Activated T-helper 2 cell treated with anti-CD3 and anti-CD28 coated beads, Interferon-gamma antibody, Interleukin-2, Interleukin-4, amounts not matched to agents 10 μg/mL and 5 μg/mL and 100 μg/mL, durations not matched to agents 14 hours and 24 hours and 36 hours (primary cell): ENCODE data around the gene GSTT2B. TPM values are rescaled to one million over a fixed set of nuclear protein-coding genes. Genes with fewer than 3 reads are reported as not detected.
"Not testable (repeated sequence)": the region's sequence is repeated elsewhere in the genome, so short reads cannot be mapped to it uniquely, and the experiment has no call there.

Experiments used
- DNase-seq: peaks from one replicate; pipeline ENCODE4 v3.0.0; 2021; ENCODE audit warnings: low spot score
- H3K27ac Mint-ChIP-seq: one replicate; pipeline ENCODE4 v1.8.0; 2021; ENCODE audit warnings: mixed read lengths
- H3K27me3 Mint-ChIP-seq: one replicate; pipeline ENCODE4 v1.8.0; 2021; ENCODE audit warnings: low read depth, mixed read lengths
- H3K36me3 Mint-ChIP-seq: one replicate; pipeline ENCODE4 v1.8.0; 2021; ENCODE audit warnings: low read depth, mixed read lengths
- H3K4me1 Mint-ChIP-seq: one replicate; pipeline ENCODE4 v1.8.0; 2021; ENCODE audit warnings: low read depth, mixed read lengths
- H3K4me3 Mint-ChIP-seq: one replicate; pipeline ENCODE4 v1.8.0; 2021; ENCODE audit warnings: low read depth, mild to moderate bottlenecking, moderate library complexity, mixed read lengths
- H3K9me3 Mint-ChIP-seq: one replicate; pipeline ENCODE4 v1.8.0; 2021; ENCODE audit warnings: mixed read lengths
- intact Hi-C: fragments of 100-400 bp; cut with micrococcal nuclease; formaldehyde crosslinking; loops from one replicate; pipeline ENCODE4 v1.15.1; 2023
- total RNA-seq: library from RNA; stranded (reverse); gene quantifications from 2 replicates; pipeline ENCODE4 v1.2.3, GENCODE V29; 2022

Gene GSTT2B
- total RNA-seq, 1 donor from 2014 or later: 0.66 TPM

DNA sequence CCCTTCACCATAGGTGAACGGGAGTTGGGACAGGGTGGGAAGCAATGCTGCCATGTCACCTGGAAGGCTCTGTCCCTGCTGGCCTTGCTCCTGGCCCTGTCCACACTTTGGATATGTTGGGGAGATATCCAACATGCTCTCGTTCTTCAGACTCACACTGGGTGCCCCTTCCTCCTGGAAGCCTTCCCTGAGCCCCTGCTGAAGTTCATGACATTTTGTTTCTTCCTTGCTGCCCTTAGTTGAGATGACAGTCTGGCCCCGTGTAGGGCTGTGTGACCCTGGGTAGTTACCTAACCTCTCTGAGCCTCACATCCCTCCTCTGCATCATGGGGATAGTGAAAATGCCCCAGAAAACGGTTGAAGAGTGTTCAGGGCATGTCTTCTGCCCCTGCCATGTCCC is 7.5 kb downstream of the GSTT2B start:
- not testable (repeated sequence) for H3K36me3 Mint-ChIP-seq, DNase-seq, H3K4me3 Mint-ChIP-seq, H3K27me3 Mint-ChIP-seq, H3K9me3 Mint-ChIP-seq, H3K27ac Mint-ChIP-seq, H3K4me1 Mint-ChIP-seq
- intact Hi-C loops: loop anchor here (10.0 kb wide), 1 partner anchor 89 kb away; no protein-coding TSS in a partner anchor

DNA sequence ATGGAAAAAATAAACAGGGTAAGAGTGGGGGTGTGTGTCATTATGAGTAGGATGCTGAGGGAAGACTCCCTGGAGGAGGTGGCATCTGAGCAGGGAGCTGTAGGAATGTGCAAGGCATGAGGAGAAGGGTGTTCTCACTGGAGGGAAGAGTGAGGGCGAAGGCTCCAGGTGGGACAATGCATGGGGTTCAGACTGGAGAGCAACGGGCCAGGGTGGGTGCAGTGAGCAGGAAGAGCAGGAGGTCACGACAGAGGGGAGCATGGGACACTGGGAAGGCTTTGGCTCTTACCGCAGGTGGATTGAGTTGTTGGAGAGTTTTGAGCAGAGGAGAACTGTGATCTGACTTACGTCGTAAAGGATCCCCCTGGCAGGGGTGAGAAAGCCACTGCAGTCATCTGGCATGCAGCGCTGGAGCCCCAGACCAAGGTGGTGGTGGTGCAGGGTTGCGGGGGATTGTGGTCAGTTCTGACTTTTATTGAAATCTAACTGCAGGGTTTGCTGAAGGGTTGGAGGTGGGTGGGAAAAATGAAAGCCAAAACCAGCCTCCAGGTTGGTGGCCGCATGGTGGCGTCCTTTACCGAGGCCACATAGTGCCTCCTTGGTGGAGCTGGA is 8.1 kb downstream of the GSTT2B start:
- DNase-seq, H3K4me3 Mint-ChIP-seq, H3K27me3 Mint-ChIP-seq, H3K9me3 Mint-ChIP-seq, H3K36me3 Mint-ChIP-seq, H3K4me1 Mint-ChIP-seq, H3K27ac Mint-ChIP-seq: not testable (repeated sequence)
- intact Hi-C loops: loop anchor here (10.0 kb wide), 1 partner anchor 88 kb away; no protein-coding TSS in a partner anchor

DNA sequence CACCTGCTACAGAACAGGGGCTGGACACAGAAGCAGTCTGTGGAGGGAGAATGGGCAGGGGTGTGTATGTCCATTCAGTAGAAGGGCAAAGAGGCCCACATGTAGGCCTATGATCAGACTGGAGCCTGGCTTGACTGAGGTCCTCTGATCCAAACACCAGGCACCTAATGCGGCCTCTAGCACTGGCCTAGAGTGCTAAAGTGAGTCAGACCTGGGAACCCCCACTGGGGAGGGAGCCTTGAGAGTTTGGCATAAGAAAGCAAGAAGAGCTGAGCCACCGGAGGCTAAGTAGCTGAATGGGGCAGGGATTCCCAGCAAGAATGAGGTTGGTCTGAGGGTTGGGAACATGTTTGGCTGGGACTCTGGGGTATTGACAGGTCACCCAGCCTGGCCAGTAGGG is 9.6 kb downstream of the GSTT2B start:
- H3K4me3 Mint-ChIP-seq, H3K36me3 Mint-ChIP-seq, H3K4me1 Mint-ChIP-seq, H3K9me3 Mint-ChIP-seq, DNase-seq, H3K27ac Mint-ChIP-seq, H3K27me3 Mint-ChIP-seq: not testable (repeated sequence)
- intact Hi-C loops: loop anchor here (10.0 kb wide), 1 partner anchor 87 kb away; no protein-coding TSS in a partner anchor

GRCh38 chr22:23949764-23950163 is 11.2 kb downstream of the GSTT2B start:
- not testable (repeated sequence) for H3K9me3 Mint-ChIP-seq, H3K36me3 Mint-ChIP-seq, H3K4me3 Mint-ChIP-seq, H3K4me1 Mint-ChIP-seq, H3K27ac Mint-ChIP-seq, DNase-seq
- intact Hi-C loops: loop anchor here (10.0 kb wide), 1 partner anchor 85 kb away; no protein-coding TSS in a partner anchor
- peaks cover 10% of the 10 kb centered on the region for H3K27me3 Mint-ChIP-seq

DNA sequence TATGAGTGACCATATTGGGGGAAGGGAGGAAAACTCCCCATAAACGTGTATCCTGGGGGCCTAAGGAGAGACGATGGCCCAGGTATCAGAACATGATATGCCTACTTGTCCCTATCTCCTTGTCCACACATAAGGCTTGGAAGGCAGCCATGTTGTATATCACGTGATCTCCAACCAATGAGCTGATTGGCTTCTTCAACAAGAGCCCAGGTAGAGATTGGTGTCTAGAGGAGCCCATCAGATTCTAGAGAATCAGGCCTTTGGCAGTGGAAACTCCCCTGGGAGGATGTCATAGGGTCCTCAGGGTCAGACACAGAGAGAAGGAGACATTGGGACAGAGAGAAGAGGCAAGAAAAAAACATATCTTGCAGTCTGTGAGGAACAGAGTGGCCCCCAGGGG is 13.6 kb downstream of the GSTT2B start:
- H3K4me1 Mint-ChIP-seq, intact Hi-C loops, H3K36me3 Mint-ChIP-seq, H3K27ac Mint-ChIP-seq, H3K9me3 Mint-ChIP-seq, H3K4me3 Mint-ChIP-seq, DNase-seq: not testable (repeated sequence)
- peaks cover 20% of the 10 kb centered on the region for H3K27me3 Mint-ChIP-seq

- H3K27me3 Mint-ChIP-seq: peaks cover 16% of the 10 kb centered on the region
- H3K4me3 Mint-ChIP-seq, intact Hi-C loops, H3K9me3 Mint-ChIP-seq, DNase-seq, H3K36me3 Mint-ChIP-seq, H3K27ac Mint-ChIP-seq, H3K4me1 Mint-ChIP-seq: not testable (repeated sequence)
Measured at GRCh38 chr22:23940166-23940565, 20.8 kb downstream of the GSTT2B start.

DNA sequence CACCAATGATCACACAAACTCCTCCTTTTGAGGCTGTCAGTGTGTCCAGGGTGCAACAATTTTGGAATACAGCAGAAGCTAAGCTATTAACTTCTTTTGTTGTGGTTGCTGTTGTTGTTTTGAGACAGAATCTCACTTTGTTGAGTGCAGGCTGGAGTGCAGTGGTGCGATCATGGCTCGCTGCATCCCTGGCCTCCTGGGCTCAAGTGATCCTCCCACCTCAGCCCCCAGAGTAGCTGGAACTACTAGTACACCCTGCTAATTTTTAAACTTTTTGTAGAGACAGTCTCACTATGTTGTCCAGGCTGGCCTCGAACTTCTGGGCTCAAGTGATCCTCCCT is 22.0 kb downstream of the GSTT2B start:
- intact Hi-C loops: no loop called here
- H3K36me3 Mint-ChIP-seq: no peaks in the 10 kb centered on the region
- H3K9me3 Mint-ChIP-seq: no peaks in the 10 kb centered on the region
- peaks cover 4% of the 10 kb centered on the region for H3K4me1 Mint-ChIP-seq
- DNase-seq: no peak
- H3K27ac Mint-ChIP-seq: no peak overlapping the region
- peaks cover 11% of the 10 kb centered on the region for H3K27me3 Mint-ChIP-seq
- H3K4me3 Mint-ChIP-seq: no peak overlapping the region

DNA sequence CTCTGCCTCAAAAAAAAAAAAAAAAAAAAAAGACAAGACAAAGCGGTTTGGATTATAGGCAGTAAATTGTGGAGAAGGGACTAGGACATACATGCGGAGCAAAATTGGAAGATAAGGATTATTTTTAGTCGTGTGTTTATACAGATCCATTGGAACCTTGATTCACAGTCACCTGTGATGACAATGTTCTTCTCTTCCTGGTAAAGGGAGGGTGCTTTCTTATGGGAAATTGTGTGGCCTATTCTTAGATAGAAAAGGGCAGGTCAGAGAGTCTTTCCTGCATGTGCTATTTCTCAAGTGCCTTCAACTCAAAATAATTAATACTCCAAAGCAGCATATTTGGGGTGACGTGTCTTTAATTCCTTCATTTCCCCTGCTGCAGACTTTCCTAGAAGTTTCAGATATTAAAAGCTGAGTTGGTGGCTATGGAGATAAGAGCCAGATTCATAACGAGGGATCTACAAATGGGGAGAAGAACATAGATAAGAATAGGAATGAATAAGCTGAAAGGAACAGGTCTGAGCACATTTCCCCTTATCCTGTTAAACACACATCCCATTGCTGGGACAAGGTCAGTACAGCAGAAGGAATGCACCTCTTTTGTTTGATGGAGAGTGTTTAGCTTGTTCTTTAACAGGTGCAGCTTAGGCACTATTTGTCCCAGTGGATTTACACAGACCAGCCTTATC is 22.5 kb downstream of the GSTT2B start:
- intact Hi-C loops: no loop called here
- peaks cover 13% of the 10 kb centered on the region for H3K27me3 Mint-ChIP-seq
- no peaks in the 10 kb centered on the region for H3K36me3 Mint-ChIP-seq
- H3K9me3 Mint-ChIP-seq: no peaks in the 10 kb centered on the region
- no peak overlapping the region for H3K27ac Mint-ChIP-seq
- DNase-seq: no peak
- H3K4me3 Mint-ChIP-seq: no peak overlapping the region
- peaks cover 4% of the 10 kb centered on the region for H3K4me1 Mint-ChIP-seq

DNA sequence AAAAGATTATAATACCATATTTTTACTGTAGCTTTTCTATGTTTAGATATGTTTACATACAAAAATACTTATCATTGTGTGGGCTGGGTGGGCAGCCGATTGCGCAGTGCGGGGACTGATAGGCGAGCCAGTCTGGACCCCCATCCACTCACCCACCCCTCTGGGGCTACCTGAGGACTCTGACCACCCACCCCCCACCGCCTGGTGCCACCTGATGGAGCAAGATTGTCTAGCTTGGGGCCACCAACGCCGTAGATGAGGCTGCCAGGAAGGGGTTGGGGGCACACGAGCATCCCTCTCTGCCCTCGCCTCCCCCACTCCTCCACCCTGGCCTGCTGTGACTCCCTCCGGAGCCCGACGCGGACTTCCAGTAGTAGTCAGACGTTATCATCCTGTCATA is 34.4 kb downstream of the GSTT2B start:
- Mint-ChIP-seq H3K36me3 (no peaks in the 10 kb centered on the region), H3K27me3 (peaks cover 5% of the 10 kb centered on the region), H3K4me3 (no peak overlapping the region), H3K27ac (no peak overlapping the region), H3K9me3 (peaks cover 18% of the 10 kb centered on the region), H3K4me1 (no peaks in the 10 kb centered on the region)
- DNase-seq: no peak
- intact Hi-C loops: no loop called here

- Mint-ChIP-seq H3K27ac (no peak overlapping the region), H3K27me3 (peaks cover 3% of the 10 kb centered on the region), H3K4me3 (no peak overlapping the region), H3K4me1 (no peaks in the 10 kb centered on the region), H3K36me3 (no peaks in the 10 kb centered on the region), H3K9me3 (peaks cover 12% of the 10 kb centered on the region)
- intact Hi-C loops: no loop called here
- no peak for DNase-seq
Measured at GRCh38 chr22:23925020-23925606, 35.9 kb downstream of the GSTT2B start.

- H3K4me3 Mint-ChIP-seq: no peak overlapping the region
- no peak for DNase-seq
- no peak overlapping the region for H3K27ac Mint-ChIP-seq
- H3K4me1 Mint-ChIP-seq: no peaks in the 10 kb centered on the region
- peaks cover 12% of the 10 kb centered on the region for H3K9me3 Mint-ChIP-seq
- intact Hi-C loops: no loop called here
- no peaks in the 10 kb centered on the region for H3K36me3 Mint-ChIP-seq
- H3K27me3 Mint-ChIP-seq: peaks cover 3% of the 10 kb centered on the region
Measured at GRCh38 chr22:23922921-23923320, 38.1 kb downstream of the GSTT2B start.

DNA sequence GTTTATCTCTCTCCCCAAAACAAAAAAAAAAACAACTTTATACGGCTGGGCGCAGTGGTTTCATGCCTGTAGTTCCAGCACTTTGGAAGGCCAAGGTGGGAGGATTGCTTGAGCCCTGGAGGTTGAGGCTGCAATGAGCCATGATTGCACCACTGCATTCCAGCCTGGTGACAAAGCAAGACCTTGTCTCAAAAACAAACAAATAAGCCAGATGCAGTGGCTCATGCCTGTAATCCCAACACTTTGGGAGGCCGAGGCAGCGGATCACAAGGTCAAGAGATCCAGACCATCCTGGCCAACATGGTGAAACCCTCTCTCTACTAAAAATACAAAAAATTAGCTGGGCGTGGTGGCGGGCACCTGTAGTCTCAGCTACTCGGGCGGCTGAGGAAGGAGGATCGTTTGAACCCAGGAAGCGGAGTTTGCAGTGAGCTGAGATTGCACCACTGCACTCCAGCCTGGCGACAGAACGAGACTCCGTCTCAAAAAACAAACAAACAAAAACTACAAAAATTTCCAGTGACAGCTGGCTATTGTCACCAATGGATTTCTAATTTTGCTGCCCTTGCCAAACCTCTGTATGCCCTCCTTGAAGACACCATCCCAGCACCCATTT is 39.3 kb downstream of the GSTT2B start:
- H3K4me1 Mint-ChIP-seq, H3K27me3 Mint-ChIP-seq, DNase-seq, H3K27ac Mint-ChIP-seq, H3K36me3 Mint-ChIP-seq, intact Hi-C loops, H3K4me3 Mint-ChIP-seq: not testable (repeated sequence)
- peaks cover 12% of the 10 kb centered on the region for H3K9me3 Mint-ChIP-seq

DNA sequence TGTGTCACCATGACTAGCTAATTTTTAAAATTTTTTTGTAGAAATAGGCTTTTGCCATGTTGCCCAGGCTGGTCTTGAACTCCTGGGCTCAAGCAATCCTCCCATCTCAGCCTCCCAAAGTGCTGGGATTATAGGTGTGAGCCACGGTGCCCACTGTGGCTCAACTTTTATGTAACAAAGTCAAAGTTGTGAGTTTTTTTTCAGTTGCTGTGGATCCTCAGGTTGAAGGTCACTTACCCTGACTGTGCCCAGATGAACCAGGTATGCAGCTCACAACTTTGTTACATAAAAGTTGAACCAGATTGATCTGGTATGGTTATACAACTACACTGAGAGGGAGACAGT is 40.8 kb downstream of the GSTT2B start:
- peaks cover 11% of the 10 kb centered on the region for H3K9me3 Mint-ChIP-seq
- H3K4me1 Mint-ChIP-seq, H3K27me3 Mint-ChIP-seq, H3K36me3 Mint-ChIP-seq, DNase-seq, H3K27ac Mint-ChIP-seq, intact Hi-C loops, H3K4me3 Mint-ChIP-seq: not testable (repeated sequence)
